Measurements from ENCODE around the gene LCTL.

- TF ChIP-seq CTCF (IDR thresholded peaks at IDR 0.05): no peak
- TF ChIP-seq POLR2AphosphoS5 (IDR thresholded peaks at IDR 0.05; ENCODE audit: insufficient read depth in 1 of 2, low read depth in 1 of 2): no peak
- no peak for TF ChIP-seq POLR2A (IDR thresholded peaks at IDR 0.05)
Measured at GRCh38 chr15:66580643-66581042, 14.8 kb upstream of the LCTL start.

All from vagina (tissue), 2 donors.